ENCODE measurements around the gene EPB41.

DNA sequence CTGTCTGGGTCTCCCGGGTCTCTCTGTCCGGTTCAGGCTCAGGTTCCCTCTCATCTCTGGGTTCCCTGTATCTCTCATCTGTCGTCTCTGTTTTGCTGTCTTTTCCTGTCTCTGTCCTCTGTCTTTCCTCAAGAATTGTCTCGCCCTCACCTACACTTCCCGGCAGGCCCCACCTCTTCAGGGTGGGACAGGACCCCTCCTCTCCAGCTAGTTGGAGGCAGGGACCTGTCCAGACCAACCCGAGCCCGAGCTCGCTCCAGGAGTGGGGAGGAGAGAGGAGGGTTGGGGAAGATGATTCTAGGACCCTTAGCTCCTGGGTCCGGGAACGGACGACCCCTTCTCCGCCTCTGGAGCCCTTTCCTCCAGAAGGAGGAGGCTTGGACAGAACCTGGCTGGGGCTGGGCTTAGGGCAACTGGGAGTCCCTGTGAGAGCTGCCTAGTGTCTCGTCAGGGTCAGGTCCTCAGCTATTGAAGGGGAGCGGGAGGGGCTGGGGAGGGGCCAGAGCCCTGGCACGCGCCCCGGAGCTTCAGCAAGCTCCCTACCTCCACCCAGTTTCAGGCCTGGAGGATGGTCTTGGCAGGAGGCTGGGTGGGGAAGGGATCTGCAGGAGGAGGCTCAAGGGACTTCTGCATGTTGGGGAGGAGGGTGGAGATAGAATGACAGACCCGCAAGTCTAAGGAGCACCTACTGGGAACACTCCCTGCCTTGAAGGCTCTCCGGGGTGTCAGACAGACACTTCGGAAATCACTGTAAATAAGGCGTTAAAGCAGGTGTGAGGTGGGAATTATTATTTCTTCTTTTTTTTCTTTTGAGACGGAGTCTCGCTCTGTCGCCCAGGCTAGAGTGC lies 26.3 kb upstream of the EPB41 start:
- TF ChIP-seq, protein P1, sequence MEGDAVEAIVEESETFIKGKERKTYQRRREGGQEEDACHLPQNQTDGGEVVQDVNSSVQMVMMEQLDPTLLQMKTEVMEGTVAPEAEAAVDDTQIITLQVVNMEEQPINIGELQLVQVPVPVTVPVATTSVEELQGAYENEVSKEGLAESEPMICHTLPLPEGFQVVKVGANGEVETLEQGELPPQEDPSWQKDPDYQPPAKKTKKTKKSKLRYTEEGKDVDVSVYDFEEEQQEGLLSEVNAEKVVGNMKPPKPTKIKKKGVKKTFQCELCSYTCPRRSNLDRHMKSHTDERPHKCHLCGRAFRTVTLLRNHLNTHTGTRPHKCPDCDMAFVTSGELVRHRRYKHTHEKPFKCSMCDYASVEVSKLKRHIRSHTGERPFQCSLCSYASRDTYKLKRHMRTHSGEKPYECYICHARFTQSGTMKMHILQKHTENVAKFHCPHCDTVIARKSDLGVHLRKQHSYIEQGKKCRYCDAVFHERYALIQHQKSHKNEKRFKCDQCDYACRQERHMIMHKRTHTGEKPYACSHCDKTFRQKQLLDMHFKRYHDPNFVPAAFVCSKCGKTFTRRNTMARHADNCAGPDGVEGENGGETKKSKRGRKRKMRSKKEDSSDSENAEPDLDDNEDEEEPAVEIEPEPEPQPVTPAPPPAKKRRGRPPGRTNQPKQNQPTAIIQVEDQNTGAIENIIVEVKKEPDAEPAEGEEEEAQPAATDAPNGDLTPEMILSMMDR (conservative IDR thresholded peaks at IDR 0.05; ENCODE audit: low read depth in 2 of 2): no peak
- no peak for TF ChIP-seq POLR2AphosphoS5 (IDR thresholded peaks at IDR 0.05; ENCODE audit: low read depth)
- TF ChIP-seq EZH2 (IDR thresholded peaks at IDR 0.05; ENCODE audit: low read depth, unreplicated experiment): no peak
- no peak for TF ChIP-seq EZH2phosphoT487 (IDR thresholded peaks at IDR 0.05; ENCODE audit: unreplicated experiment)
- TF ChIP-seq CREB1 (CRISPR knock-in tag; IDR thresholded peaks at IDR 0.05; ENCODE audit: low read depth): no peak
- TF ChIP-seq, protein P2, sequence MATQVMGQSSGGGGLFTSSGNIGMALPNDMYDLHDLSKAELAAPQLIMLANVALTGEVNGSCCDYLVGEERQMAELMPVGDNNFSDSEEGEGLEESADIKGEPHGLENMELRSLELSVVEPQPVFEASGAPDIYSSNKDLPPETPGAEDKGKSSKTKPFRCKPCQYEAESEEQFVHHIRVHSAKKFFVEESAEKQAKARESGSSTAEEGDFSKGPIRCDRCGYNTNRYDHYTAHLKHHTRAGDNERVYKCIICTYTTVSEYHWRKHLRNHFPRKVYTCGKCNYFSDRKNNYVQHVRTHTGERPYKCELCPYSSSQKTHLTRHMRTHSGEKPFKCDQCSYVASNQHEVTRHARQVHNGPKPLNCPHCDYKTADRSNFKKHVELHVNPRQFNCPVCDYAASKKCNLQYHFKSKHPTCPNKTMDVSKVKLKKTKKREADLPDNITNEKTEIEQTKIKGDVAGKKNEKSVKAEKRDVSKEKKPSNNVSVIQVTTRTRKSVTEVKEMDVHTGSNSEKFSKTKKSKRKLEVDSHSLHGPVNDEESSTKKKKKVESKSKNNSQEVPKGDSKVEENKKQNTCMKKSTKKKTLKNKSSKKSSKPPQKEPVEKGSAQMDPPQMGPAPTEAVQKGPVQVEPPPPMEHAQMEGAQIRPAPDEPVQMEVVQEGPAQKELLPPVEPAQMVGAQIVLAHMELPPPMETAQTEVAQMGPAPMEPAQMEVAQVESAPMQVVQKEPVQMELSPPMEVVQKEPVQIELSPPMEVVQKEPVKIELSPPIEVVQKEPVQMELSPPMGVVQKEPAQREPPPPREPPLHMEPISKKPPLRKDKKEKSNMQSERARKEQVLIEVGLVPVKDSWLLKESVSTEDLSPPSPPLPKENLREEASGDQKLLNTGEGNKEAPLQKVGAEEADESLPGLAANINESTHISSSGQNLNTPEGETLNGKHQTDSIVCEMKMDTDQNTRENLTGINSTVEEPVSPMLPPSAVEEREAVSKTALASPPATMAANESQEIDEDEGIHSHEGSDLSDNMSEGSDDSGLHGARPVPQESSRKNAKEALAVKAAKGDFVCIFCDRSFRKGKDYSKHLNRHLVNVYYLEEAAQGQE (IDR thresholded peaks at IDR 0.05; ENCODE audit: unreplicated experiment): no peak
- TF ChIP-seq, protein P3, sequence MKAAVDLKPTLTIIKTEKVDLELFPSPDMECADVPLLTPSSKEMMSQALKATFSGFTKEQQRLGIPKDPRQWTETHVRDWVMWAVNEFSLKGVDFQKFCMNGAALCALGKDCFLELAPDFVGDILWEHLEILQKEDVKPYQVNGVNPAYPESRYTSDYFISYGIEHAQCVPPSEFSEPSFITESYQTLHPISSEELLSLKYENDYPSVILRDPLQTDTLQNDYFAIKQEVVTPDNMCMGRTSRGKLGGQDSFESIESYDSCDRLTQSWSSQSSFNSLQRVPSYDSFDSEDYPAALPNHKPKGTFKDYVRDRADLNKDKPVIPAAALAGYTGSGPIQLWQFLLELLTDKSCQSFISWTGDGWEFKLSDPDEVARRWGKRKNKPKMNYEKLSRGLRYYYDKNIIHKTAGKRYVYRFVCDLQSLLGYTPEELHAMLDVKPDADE (IDR thresholded peaks at IDR 0.05): no peak
- no peak for TF ChIP-seq ZNF114 (CRISPR knock-in tag; IDR thresholded peaks at IDR 0.05)
- TF ChIP-seq STAT1 (IDR thresholded peaks at IDR 0.05; ENCODE audit: unreplicated experiment): no peak
- no peak for TF ChIP-seq ZNF331 (CRISPR knock-in tag; IDR thresholded peaks at IDR 0.05; ENCODE audit: low read depth)
- no peak for TF ChIP-seq JUNB (IDR thresholded peaks at IDR 0.05; ENCODE audit: unreplicated experiment)
